ENCODE measurements around the gene TTLL11. TPM values are rescaled to one million over a fixed set of nuclear protein-coding genes. Genes with fewer than 3 reads are reported as not detected.

The TTLL11 gene
- total RNA-seq, 4 donors from 2014 or later, result 15.1 to 42.6 (median 29.1) TPM

GRCh38 chr9:121786998-121787422 is 306.1 kb downstream of the TTLL11 start:
- Histone ChIP-seq H3K4me1 (no peaks in the 10 kb centered on the region), H3K27ac (no peak overlapping the region), H3K4me3 (no peak overlapping the region), H3K27me3 (no peaks in the 10 kb centered on the region), H3K9me3 (no peaks in the 10 kb centered on the region), H3K36me3 (peaks cover 0 to 49% of the 10 kb centered on the region in 2 donors)
- no peak for ATAC-seq
- WGBS, 2 donors (ENCODE audit: low coverage in 1 of 2), result 84 to 100% methylated on average over 2 to 5 of the region's 8 CpGs
- TF ChIP-seq POLR2A (IDR thresholded peaks at IDR 0.05) (no peak), EP300 (IDR thresholded peaks at IDR 0.05) (no peak), POLR2AphosphoS5 (IDR thresholded peaks at IDR 0.05) (no peak), CTCF (IDR thresholded peaks at IDR 0.05) (no peak)

- Histone ChIP-seq H3K4me3 (no peak overlapping the region), H3K36me3 (peaks cover 0 to 54% of the 10 kb centered on the region in 2 donors), H3K27ac (no peak overlapping the region), H3K27me3 (no peaks in the 10 kb centered on the region), H3K4me1 (no peaks in the 10 kb centered on the region), H3K9me3 (no peaks in the 10 kb centered on the region)
- WGBS, 2 donors (ENCODE audit: low coverage in 1 of 2), result 78 to 100% methylated on average over 2 to 5 of the region's 5 CpGs
- no peak for ATAC-seq
- TF ChIP-seq CTCF (IDR thresholded peaks at IDR 0.05) (no peak), POLR2AphosphoS5 (IDR thresholded peaks at IDR 0.05) (no peak), POLR2A (IDR thresholded peaks at IDR 0.05) (no peak), EP300 (IDR thresholded peaks at IDR 0.05) (no peak)
Measured at GRCh38 chr9:121786543-121786948, 306.6 kb downstream of the TTLL11 start.

- 76% methylated on average over 5 of the region's 11 CpGs; no CpG with 5 or more reads in 1 of the 2 donors for WGBS, 2 donors (ENCODE audit: low coverage in 1 of 2)
- no peak for ATAC-seq
- H3K36me3 ChIP-seq, result peaks cover 0 to 60% of the 10 kb centered on the region in 2 donors
- no peak overlapping the region for H3K27ac ChIP-seq
- TF ChIP-seq EP300 (IDR thresholded peaks at IDR 0.05) (no peak), POLR2AphosphoS5 (IDR thresholded peaks at IDR 0.05) (no peak), POLR2A (IDR thresholded peaks at IDR 0.05) (no peak), CTCF (IDR thresholded peaks at IDR 0.05) (no peak)
- no peak overlapping the region for H3K4me3 ChIP-seq
- H3K27me3 ChIP-seq, result no peaks in the 10 kb centered on the region
- H3K4me1 ChIP-seq, result no peaks in the 10 kb centered on the region
- H3K9me3 ChIP-seq, result no peaks in the 10 kb centered on the region
Measured at GRCh38 chr9:121785673-121786542, 307.2 kb downstream of the TTLL11 start.

GRCh38 chr9:121784731-121785411 is 308.2 kb downstream of the TTLL11 start:
- Histone ChIP-seq H3K27me3 (no peaks in the 10 kb centered on the region), H3K36me3 (peaks cover 0 to 68% of the 10 kb centered on the region in 2 donors), H3K9me3 (no peaks in the 10 kb centered on the region), H3K4me3 (no peak overlapping the region), H3K4me1 (peaks cover 0 to 2% (median 0%) of the 10 kb centered on the region in 3 donors), H3K27ac (no peak overlapping the region)
- no peak for ATAC-seq
- WGBS, 2 donors (ENCODE audit: low coverage in 1 of 2), result 49 to 65% methylated on average over 5 of the region's 17 CpGs
- TF ChIP-seq CTCF (IDR thresholded peaks at IDR 0.05) (no peak), EP300 (IDR thresholded peaks at IDR 0.05) (no peak), POLR2AphosphoS5 (IDR thresholded peaks at IDR 0.05) (no peak), POLR2A (IDR thresholded peaks at IDR 0.05) (no peak)

All from gastroesophageal sphincter (tissue), 4 donors.